Activated T-helper 1 cell treated with anti-CD3 and anti-CD28 coated beads, Interleukin-12 subunit alpha, Interleukin-12 subunit beta, Interleukin-2, Interleukin-4 antibody, amounts not matched to agents 30 ng/mL and 10 ng/mL and 1 ng/mL, durations not matched to agents 14 hours and 24 hours and 36 hours (primary cell): ENCODE measurements around the gene ECE2. TPM values are rescaled to one million over a fixed set of nuclear protein-coding genes. Genes with fewer than 3 reads are reported as not detected.

Experiments
- DNase-seq: peaks from one replicate; pipeline ENCODE4 v3.0.0; 2021; ENCODE audit warnings: low spot score
- H3K27ac Mint-ChIP-seq: one replicate; pipeline ENCODE4 v1.8.0; 2021; ENCODE audit warnings: mild to moderate bottlenecking, mixed read lengths
- H3K27me3 Mint-ChIP-seq: one replicate; pipeline ENCODE4 v1.8.0; 2022; ENCODE audit warnings: mild to moderate bottlenecking, moderate library complexity, mixed read lengths; ENCODE audit not compliant: insufficient read depth
- H3K36me3 Mint-ChIP-seq: one replicate; pipeline ENCODE4 v1.8.0; 2021; ENCODE audit warnings: low read depth, mixed read lengths
- H3K4me1 Mint-ChIP-seq: one replicate; pipeline ENCODE4 v1.8.0; 2021; ENCODE audit warnings: low read depth, mixed read lengths
- H3K4me3 Mint-ChIP-seq: one replicate; pipeline ENCODE4 v1.8.0; 2021; ENCODE audit warnings: mild to moderate bottlenecking, moderate library complexity, mixed read lengths
- H3K9me3 Mint-ChIP-seq: one replicate; pipeline ENCODE4 v1.8.0; 2021; ENCODE audit warnings: mixed read lengths
- intact Hi-C: fragments of 100-400 bp; cut with micrococcal nuclease; formaldehyde crosslinking; loops from one replicate; pipeline ENCODE4 v1.15.1; 2024
- total RNA-seq: library from RNA; stranded (reverse); gene quantifications from 2 replicates; pipeline ENCODE4 v1.2.3, GENCODE V29; 2022

Gene ECE2
- total RNA-seq, 1 donor from 2014 or later: not detected

DNA sequence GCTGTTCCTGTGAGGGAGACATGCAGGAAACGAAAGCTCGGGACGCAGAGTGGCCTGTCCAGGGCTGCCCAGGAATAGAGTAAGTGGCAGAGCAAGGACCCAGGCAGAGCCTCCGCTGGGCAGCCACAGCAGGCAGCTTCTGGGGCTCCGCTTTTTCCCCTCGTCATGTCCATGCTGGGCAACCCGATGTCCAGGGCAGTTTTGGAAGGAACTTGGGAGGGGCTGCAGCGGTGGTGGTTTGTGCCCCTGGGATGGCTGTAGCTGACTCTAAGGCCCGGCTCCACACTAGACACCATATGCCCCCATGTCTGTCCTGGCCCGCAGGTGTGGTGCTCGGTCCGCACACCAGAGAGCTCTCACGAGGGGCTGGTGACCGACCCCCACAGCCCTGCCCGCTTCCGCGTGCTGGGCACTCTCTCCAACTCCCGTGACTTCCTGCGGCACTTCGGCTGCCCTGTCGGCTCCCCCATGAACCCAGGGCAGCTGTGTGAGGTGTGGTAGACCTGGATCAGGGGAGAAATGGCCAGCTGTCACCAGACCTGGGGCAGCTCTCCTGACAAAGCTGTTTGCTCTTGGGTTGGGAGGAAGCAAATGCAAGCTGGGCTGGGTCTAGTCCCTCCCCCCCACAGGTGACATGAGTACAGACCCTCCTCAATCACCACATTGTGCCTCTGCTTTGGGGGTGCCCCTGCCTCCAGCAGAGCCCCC is 16.1 kb downstream of the ECE2 start:
- Mint-ChIP-seq H3K9me3 (no peaks in the 10 kb centered on the region), H3K27ac (no peak overlapping the region), H3K4me1 (peaks cover 7% of the 10 kb centered on the region), H3K27me3 (peaks cover 11% of the 10 kb centered on the region), H3K36me3 (no peaks in the 10 kb centered on the region), H3K4me3 (no peak overlapping the region)
- intact Hi-C loops: loop anchor here (10.0 kb wide), 1 partner anchor 847 kb away; no protein-coding TSS in a partner anchor
- no peak for DNase-seq

DNA sequence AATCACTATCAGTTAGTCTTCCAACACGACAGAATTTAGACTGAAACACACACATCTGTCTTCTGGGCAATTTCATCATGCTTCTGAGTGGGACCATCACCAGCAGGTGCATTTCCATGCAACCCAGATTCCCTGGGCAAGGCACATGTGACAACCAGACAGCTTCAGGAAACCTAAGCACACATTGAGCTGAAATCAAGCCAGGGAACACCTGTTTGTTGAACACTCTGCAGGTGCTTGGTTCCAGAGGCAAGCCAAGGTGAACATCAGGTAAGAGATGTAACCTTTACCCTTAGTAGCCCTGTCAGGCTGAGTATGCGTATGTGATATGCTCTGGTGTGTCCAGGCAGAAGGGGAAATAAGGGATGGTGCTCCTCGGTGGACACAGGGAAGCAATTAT is 19.9 kb downstream of the ECE2 start:
- Mint-ChIP-seq H3K27me3 (peaks cover 8% of the 10 kb centered on the region), H3K27ac (no peak overlapping the region), H3K4me3 (no peak overlapping the region), H3K36me3 (peaks cover 13% of the 10 kb centered on the region), H3K4me1 (peaks cover 17% of the 10 kb centered on the region), H3K9me3 (no peaks in the 10 kb centered on the region)
- intact Hi-C loops: loop anchor here (10.0 kb wide), 1 partner anchor 851 kb away; no protein-coding TSS in a partner anchor
- no peak for DNase-seq

DNA sequence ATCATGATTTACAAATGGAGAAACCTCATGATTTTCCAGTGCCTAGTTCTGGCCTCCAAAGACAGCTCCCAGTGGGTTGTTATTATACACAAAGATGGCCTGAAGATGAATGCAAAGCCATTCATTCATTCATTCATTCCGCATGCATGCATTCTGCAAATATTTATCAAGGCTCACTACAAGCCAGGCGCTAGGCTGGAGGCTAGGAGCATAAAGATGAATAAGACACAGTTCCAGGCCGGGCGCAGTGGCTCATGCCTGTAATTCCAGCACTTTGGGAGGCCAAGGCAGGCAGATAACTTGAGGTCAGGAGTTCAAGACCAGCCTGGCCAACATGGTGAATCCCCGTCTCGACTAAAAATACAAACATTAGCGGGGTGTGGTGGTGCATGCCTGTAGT is 20.8 kb downstream of the ECE2 start:
- no peak for DNase-seq
- Mint-ChIP-seq H3K27me3 (peaks cover 8% of the 10 kb centered on the region), H3K36me3 (peaks cover 18% of the 10 kb centered on the region), H3K4me1 (peaks cover 21% of the 10 kb centered on the region), H3K9me3 (no peaks in the 10 kb centered on the region), H3K27ac (peak overlapping the region; percentile 29), H3K4me3 (peak overlapping the region; percentile 53)
- intact Hi-C loops: loop anchor here (10.0 kb wide), 1 partner anchor 852 kb away; no protein-coding TSS in a partner anchor

DNA sequence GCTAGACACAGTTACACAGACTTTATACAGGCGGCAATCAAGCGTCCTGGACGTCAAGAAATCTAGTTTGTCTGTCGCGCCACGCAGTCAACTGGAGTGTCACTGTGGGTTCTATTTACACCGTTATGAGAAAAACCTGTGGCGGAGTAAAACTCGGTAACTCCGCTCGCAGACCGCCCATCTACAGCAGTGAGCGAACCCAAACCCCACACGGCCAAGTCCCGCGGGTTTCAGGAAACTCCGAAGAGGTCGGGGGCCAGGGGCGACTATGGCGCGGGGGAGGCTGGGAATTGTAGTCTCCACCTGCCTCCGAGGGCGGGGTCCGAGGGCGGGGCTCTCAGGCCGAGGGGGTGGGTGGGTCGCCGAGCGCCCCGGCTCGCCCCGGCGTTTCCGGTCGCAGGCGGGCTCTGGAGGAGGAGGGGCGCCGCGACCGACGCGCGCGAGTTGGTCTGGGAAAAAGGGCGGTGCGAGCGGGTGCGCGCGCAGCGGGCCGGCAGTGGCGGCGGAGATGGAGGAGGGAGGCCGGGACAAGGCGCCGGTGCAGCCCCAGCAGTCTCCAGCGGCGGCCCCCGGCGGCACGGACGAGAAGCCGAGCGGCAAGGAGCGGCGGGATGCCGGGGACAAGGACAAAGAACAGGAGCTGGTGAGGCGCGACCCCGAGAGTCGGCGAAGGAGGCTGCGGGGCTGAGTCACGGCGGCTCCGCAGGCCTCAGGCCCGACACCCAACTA is 23.1 kb downstream of the ECE2 start, which contains the start of gene PSMD2:
Gene PSMD2 (plus strand): TSS at position 483 of the 729 bp plus-strand sequence. CDS start 26 bp downstream, at position 509.
- Mint-ChIP-seq H3K4me1 (peaks cover 23% of the 10 kb centered on the region), H3K27ac (peak within 1 kb of the TSS; percentile 85), H3K36me3 (peaks cover 36% of the 10 kb centered on the region), H3K4me3 (peak within 1 kb of the TSS; percentile 92), H3K9me3 (no peaks in the 10 kb centered on the region), H3K27me3 (peaks cover 4% of the 10 kb centered on the region)
- DNase-seq: peak; percentile 95
- intact Hi-C loops: loop anchor here (1.0 to 10.0 kb wide), 10 partner anchors 15 to 854 kb away; partner anchors contain the start of genes ABCF3, AP2M1, CAMK2N2 and EEF1AKMT4

DNA sequence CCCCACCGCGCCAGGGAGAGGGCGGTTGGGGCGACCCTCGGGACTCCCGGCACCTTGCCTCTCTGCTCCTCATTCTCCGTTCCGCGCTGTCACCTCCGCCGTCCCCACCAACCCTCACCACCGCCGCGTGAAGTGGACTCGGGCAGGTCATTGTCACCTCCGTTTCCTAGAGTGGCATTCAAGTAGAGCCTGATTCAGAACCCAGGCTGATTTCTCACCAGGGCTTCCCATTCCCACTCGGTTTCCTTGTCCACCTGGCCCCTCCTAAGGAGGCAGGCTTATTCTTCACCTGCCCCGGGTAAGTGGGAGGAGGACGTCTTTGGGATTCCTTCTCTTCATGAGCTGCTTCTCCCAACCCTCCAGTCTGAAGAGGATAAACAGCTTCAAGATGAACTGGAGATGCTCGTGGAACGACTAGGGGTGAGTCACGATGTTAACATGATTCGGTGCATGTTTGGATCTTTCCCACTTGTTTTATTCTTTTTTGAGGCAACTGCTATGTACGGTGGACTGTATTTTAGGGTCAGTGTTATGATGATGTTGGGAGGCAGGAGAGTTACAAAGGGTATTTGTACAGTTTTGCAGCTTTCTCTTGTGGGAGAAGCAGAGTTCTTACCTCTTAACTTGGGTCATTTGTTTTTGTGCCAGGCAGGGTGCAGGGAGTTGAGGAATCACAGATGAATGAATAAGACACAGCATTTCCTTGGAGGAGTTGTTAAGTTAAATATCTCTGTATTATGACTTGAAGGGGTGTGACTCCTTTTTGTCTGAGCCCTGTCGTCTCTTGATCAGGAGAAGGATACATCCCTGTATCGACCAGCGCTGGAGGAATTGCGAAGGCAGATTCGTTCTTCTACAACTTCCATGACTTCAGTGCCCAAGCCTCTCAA is 23.9 kb downstream of the ECE2 start:
- Mint-ChIP-seq H3K4me1 (peaks cover 28% of the 10 kb centered on the region), H3K27ac (peak overlapping the region; percentile 54), H3K27me3 (peaks cover 4% of the 10 kb centered on the region), H3K9me3 (no peaks in the 10 kb centered on the region), H3K4me3 (peak overlapping the region; percentile 92), H3K36me3 (peaks cover 40% of the 10 kb centered on the region)
- intact Hi-C loops: loop anchor here (1.0 to 10.0 kb wide), 10 partner anchors 15 to 855 kb away; partner anchors contain the start of genes ABCF3, AP2M1, CAMK2N2 and EEF1AKMT4
- no peak for DNase-seq

DNA sequence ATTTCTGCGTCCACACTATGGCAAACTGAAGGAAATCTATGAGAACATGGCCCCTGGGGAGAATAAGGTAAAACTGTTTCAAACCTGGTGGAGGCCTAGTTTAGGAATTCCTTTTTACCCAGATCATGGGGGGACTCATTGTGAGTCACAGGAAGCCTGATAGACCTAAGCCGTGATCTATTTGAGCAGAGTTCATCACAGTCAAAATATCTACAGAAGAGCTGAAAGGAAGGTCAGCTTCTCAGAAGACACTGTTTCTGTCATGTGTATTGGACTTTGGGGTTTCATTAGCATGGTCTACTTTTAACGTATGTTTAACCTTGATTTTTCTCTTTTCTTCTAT is 24.5 kb downstream of the ECE2 start:
- intact Hi-C loops: no loop called here
- H3K27me3 Mint-ChIP-seq: peaks cover 4% of the 10 kb centered on the region
- H3K9me3 Mint-ChIP-seq: no peaks in the 10 kb centered on the region
- peak overlapping the region; percentile 92 for H3K4me3 Mint-ChIP-seq
- peaks cover 28% of the 10 kb centered on the region for H3K4me1 Mint-ChIP-seq
- H3K27ac Mint-ChIP-seq: no peak overlapping the region
- no peak for DNase-seq
- H3K36me3 Mint-ChIP-seq: peaks cover 42% of the 10 kb centered on the region

DNA sequence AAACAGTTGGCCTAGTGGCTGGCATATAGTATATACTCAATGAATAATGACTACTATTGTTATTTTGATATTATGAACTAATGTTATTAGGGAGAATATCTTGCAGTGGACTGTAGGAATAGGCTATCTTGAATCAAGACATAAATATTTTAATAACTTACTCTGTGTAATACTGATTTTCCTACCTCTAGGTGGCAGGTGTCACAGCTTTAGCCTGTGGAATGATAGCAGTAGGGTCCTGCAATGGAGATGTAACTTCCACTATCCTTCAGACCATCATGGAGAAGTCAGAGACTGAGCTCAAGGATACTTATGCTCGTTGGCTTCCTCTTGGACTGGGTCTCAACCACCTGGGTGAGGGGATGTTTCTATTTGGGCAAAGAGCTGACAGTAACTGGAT is 29.8 kb downstream of the ECE2 start:
- Mint-ChIP-seq H3K9me3 (no peaks in the 10 kb centered on the region), H3K27me3 (no peaks in the 10 kb centered on the region), H3K4me1 (peaks cover 21% of the 10 kb centered on the region), H3K27ac (no peak overlapping the region), H3K36me3 (peaks cover 74% of the 10 kb centered on the region), H3K4me3 (no peak overlapping the region)
- no peak for DNase-seq
- intact Hi-C loops: no loop called here

DNA sequence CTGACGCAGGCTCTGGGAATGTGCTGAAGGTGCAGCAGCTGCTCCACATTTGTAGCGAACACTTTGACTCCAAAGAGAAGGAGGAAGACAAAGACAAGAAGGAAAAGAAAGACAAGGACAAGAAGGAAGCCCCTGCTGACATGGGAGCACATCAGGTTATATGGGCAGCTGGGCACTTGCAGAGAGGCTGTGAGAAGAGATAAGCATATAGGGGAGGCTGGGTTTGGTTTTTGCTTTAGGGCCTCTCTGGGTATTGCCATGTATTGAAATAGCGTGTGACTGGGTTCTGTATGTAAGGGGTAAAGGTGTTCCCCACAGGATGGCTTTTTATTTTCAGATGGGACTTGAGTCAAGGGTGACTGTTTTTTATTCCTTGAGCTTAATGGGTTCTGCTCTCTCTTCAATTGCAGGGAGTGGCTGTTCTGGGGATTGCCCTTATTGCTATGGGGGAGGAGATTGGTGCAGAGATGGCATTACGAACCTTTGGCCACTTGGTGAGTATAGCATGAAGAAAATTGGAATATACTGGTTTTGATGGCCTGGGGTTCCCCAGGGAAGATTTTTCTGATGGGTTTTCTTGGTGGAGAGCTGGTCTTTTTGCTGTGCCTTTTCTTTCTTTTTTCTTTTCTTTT is 30.6 kb downstream of the ECE2 start:
- no peak overlapping the region for H3K27ac Mint-ChIP-seq
- H3K27me3 Mint-ChIP-seq: no peaks in the 10 kb centered on the region
- no peak overlapping the region for H3K4me3 Mint-ChIP-seq
- peaks cover 17% of the 10 kb centered on the region for H3K4me1 Mint-ChIP-seq
- H3K36me3 Mint-ChIP-seq: peaks cover 68% of the 10 kb centered on the region
- no peak for DNase-seq
- intact Hi-C loops: no loop called here
- H3K9me3 Mint-ChIP-seq: no peaks in the 10 kb centered on the region

DNA sequence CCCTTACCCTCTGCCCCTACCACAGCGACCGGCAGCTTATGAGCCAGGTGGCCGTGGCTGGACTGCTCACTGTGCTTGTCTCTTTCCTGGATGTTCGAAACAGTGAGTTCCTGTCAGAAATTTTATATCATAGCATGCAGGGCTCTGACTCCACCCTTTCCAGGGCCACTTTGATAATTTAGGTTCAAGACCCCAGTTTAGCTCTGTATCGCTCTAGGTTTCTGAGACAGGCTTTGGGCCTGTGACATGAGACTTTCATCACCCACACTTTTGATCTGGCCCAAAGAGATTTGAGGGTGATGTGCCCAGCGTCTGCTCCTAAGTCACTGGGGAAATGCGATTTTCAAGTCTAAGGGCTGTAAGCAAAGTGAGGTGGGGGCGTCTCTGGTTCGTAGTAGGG is 32.1 kb downstream of the ECE2 start:
- Mint-ChIP-seq H3K4me1 (peaks cover 14% of the 10 kb centered on the region), H3K36me3 (peaks cover 56% of the 10 kb centered on the region), H3K9me3 (no peaks in the 10 kb centered on the region), H3K4me3 (no peak overlapping the region), H3K27ac (no peak overlapping the region), H3K27me3 (no peaks in the 10 kb centered on the region)
- no peak for DNase-seq
- intact Hi-C loops: no loop called here

DNA sequence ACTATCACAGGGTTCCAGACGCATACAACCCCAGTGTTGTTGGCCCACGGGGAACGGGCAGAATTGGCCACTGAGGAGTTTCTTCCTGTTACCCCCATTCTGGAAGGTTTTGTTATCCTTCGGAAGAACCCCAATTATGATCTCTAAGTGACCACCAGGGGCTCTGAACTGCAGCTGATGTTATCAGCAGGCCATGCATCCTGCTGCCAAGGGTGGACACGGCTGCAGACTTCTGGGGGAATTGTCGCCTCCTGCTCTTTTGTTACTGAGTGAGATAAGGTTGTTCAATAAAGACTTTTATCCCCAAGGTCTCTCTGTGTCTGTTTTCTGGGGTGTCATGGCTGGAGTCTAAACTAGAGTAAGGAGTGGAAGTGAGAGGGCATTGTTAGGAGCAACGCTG is 32.9 kb downstream of the ECE2 start:
- H3K36me3 Mint-ChIP-seq: peaks cover 50% of the 10 kb centered on the region
- H3K27ac Mint-ChIP-seq: no peak overlapping the region
- intact Hi-C loops: no loop called here
- H3K4me3 Mint-ChIP-seq: no peak overlapping the region
- peaks cover 14% of the 10 kb centered on the region for H3K4me1 Mint-ChIP-seq
- DNase-seq: no peak
- no peaks in the 10 kb centered on the region for H3K27me3 Mint-ChIP-seq
- no peaks in the 10 kb centered on the region for H3K9me3 Mint-ChIP-seq

DNA sequence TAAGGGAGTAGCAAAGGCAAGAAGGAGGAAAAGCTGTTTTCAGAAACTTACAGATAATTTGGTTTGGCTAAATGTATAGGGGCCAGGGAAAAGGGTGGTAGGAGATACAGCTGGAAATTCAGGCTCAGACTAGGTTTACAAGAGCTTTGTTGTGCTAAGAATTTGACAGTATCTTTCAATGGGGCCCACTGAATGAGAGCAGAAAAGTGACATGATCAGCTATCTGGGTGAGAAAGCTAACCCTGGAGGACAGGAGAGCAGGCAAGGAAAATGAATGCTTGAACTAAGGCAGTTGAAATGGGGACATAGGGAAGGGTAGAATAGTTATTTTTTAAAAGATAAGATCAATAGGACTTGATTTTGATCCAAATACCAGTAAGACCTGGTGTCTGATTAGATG is 35.8 kb downstream of the ECE2 start:
- H3K4me3 Mint-ChIP-seq: no peak overlapping the region
- no peaks in the 10 kb centered on the region for H3K9me3 Mint-ChIP-seq
- intact Hi-C loops: no loop called here
- DNase-seq: no peak
- H3K27ac Mint-ChIP-seq: no peak overlapping the region
- peaks cover 38% of the 10 kb centered on the region for H3K36me3 Mint-ChIP-seq
- H3K4me1 Mint-ChIP-seq: peaks cover 17% of the 10 kb centered on the region
- no peaks in the 10 kb centered on the region for H3K27me3 Mint-ChIP-seq

DNA sequence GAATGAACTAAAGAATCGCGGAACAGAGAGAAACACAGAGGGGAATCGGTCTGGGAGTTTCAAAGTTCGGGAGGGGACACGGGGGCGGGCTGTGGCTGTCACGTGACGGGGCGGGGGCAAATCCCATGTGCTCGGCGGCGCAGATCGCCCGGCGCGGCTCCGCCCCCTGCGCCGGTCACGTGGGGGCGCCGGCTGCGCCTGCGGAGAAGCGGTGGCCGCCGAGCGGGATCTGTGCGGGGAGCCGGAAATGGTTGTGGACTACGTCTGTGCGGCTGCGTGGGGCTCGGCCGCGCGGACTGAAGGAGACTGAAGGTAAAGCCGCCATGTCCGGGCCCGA is 38.5 kb downstream of the ECE2 start, which contains the start of gene EIF4G1:
Gene EIF4G1 (plus strand): TSS at position 244 of the 337 bp plus-strand sequence. CDS start 1,191 bp downstream, outside the sequence.
- H3K27me3 Mint-ChIP-seq: no peaks in the 10 kb centered on the region
- no peaks in the 10 kb centered on the region for H3K9me3 Mint-ChIP-seq
- peaks cover 31% of the 10 kb centered on the region for H3K36me3 Mint-ChIP-seq
- H3K4me3 Mint-ChIP-seq: peak within 1 kb of the TSS; percentile 88
- peak within 1 kb of the TSS; percentile 93 for H3K27ac Mint-ChIP-seq
- intact Hi-C loops: loop anchor here (1.0 kb wide), 7 partner anchors 15 to 430 kb away; partner anchors contain the start of genes ABCF3, AP2M1, EEF1AKMT4 and PARL
- DNase-seq: peak; percentile 92
- H3K4me1 Mint-ChIP-seq: peaks cover 29% of the 10 kb centered on the region
